HG02870 (cell line): ENCODE data around the gene PRKAR1B.

ENCODE experiments used
- ATAC-seq: cut with Tn5 transposase; IDR thresholded peaks from one replicate; pipeline ENCODE4 v1.9.1; 2021; ENCODE audit warnings: mild to moderate bottlenecking, moderate library complexity; ENCODE audit not compliant: unreplicated experiment

Gene PRKAR1B

GRCh38 chr7:741850-742249 is 14.8 kb upstream of the PRKAR1B start:
- no peak for ATAC-seq

- no peak for ATAC-seq
These were observed 14.2 kb upstream of the PRKAR1B start for GRCh38 chr7:741191-741671.

DNA sequence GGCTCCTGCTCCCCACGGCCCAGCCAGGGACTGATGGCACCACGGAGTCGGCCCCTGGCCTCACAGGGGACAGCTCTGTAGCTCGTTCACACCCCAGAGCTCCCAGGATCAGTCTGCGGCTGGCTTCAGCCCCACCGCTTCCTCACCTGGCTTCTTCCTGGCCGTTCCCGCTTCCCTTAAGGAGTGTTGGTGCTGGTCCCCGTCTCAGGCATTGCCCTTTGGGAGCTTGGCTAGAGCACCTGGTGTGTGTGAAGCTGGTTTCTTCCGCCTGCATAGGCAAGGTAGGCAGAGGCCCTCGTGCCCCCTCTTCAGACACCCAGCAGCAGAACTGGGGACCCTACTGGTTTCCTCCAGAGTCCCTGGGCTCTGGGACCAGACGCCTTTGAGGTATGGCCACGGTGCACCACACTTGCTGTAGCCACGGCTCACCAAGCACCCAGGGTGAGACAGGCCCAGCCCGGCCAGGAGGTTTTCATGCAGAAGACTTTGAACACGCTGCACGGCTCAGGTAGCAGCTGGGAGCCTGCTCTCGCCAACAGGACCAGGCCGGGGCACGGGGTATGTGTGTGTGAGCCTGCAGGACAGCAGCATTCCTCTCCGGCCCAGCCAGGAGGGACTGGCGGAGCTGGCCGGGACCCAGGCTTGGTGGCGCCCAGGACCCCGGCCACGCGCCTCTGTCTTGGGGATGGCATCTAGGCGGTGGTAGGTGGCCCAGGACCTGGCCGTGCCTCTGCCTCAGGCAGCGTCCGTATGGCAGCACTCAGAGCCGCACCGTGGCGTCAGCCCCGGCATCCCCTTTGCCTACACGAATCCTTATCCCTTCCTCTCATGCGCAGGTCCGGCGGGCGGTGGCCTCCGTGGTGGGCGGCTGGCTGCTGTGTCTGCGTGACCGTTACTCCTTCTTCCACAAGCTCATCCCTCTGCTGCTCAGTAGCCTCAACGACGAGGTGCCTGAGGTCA is 13.2 kb upstream of the PRKAR1B start:
- ATAC-seq, result no peak

DNA sequence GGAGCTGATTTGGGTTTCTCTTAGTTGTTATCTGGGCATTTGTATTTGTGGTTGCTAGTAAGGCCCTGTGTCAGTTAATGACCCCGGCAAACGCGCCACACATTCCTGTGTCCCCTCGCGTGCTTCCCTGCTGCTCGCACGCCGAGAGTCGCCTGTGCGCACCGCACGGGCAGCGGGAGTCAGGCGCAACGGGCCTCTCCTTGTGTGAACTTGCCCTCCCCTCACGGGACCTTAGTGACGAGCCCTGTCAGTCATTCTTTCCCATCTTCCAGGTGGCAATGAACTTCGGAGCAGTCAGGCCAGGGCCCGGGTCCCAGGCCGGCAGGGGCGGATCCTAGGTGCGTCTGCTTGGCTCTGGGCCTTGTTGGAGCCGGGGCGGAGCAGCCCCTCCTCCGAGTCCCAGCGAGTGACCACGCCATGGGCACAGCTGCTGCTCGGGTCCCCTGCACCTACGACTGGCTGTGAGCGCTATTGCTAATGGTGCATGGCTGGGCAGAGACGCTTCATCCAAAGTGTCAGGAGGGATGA is 12.4 kb upstream of the PRKAR1B start:
- no peak for ATAC-seq

GRCh38 chr7:738723-739454 is 11.8 kb upstream of the PRKAR1B start:
- ATAC-seq, result no peak

DNA sequence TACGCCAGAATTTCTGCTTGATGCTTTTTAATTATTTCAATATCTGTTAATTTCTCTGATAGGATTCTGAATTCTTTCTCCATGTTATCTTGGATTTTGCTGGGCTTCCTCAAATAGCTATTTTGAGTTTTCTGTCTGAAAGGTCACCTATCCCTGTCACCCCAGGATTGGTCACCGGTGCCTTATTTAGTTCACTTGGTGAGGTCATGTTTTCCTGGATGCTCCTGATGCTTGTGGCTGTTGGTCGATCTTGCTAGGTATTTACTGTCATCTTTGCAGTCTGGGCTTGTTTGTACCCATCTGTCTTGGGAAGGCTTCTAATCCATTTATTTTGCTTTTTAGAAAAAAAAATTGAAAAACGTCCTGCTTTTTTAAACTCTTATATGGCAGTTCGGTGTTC is 11.2 kb upstream of the PRKAR1B start:
- no peak for ATAC-seq

- ATAC-seq, result no peak
These were observed 7.7 kb upstream of the PRKAR1B start for GRCh38 chr7:734808-735207.

- ATAC-seq, result no peak
These were observed 7.1 kb upstream of the PRKAR1B start for GRCh38 chr7:734214-734613.

- no peak for ATAC-seq
These were observed 5.5 kb upstream of the PRKAR1B start for GRCh38 chr7:732556-732955.

DNA sequence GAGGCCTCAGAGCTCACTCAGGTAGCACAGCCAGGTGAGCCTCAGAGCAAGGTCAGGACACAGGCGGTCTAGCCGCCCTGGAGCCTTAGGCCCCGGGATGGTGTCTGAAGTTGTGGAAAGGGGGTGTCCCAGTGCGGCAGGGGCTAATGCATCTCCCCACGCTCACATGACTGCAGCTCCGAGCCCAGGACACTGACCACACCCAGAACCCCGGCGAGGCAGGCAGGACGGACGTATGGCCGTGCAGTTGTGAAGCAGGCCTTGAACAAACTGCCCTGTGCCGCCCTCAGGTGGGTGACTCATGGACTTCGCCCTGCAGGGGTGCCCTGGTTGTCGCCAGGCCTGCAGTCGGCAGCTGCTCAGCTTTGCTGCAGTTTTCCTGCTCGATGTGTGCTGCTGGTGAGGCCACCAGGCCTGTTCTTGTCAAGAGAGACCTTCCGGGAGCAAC is 5.0 kb upstream of the PRKAR1B start:
- ATAC-seq, result no peak

GRCh38 chr7:731440-732085 is 4.5 kb upstream of the PRKAR1B start:
- no peak for ATAC-seq

DNA sequence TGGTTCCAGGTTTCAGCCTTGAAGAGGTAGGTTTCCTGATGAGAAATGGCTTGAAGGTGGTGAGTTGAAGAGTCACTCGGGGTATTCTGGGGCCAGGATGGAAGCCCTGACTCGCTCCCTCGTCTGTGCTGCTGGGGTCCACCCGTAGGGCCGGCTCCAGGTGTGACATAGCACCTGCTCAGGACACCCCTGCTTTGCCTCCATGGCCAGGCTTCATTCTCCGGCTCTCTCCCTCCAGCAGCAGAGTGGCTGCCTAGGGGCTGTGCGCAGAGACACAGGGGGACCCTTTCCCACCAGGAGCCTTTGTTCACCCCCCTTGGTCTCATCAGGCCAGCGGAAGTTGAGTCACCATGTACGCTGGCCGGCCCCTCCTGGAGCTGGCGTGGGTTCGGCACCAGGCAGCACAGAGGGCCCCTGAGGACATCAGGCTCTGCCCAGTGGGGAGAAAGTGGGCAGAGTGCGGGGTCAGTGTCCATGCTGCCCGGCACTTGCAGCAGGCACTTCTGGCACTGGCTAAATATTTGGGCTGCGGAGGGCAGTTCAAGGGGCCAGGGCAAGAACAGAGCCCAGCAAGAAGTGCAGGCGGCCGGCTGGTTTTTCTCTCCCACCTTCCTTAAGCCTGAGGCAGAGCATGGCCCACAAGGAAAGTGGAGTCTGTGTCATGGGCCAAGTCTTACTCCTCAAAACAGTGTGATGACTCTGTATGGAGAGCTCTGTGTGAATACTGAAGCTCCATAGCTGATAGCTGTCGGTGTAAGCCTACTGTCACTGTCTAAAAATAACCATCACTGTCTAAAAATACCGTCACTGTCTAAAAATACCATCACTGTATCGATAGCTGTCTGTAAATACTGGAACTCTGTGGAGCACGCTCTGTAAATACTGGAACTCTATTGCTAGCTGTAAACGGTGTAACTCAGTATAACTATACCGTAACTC is 3.7 kb upstream of the PRKAR1B start:
- ATAC-seq, result no peak

DNA sequence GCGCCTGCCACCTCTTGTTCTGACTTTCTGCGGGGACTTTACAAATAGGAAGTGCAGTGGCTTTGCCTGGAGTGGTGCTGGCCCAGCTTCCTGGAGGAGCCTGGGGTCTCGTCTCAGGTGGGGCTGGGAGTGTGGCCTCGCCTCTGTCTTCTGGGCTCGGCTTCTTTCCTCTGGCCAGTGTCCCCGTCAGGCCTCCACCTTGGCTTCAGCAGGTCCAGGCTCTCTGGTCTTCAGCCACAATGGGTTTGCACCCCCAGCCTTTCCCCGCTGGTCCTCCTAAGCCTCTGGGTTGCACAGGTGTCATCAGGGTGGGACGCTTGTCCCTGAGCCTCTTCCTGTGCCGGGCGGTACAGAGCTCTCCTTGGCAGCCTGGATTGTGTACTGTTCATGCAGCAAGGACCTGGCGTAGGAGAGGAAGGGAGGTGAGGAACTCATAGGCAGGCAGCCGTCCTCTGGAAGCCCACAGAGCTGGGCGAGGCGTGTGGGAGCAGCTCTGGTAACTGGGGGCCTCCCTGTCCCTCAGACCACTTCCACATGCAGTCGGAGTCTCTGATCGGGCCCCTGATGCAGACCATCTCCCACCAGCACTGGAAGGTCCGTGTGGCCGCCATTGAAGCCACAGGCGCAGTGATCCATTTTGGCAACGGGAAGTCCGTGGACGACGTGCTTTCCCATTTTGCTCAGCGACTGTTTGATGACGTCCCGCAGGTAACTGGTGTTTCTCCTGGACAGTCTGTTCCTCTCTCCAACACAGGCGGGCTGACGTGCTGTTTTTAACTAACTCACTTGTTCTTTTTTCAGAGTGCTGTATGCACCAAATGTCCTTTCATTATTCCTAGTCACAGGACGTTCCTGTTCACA is 2.3 kb upstream of the PRKAR1B start:
- no peak for ATAC-seq

- no peak for ATAC-seq
These were observed 1.5 kb upstream of the PRKAR1B start for GRCh38 chr7:728602-729001.

DNA sequence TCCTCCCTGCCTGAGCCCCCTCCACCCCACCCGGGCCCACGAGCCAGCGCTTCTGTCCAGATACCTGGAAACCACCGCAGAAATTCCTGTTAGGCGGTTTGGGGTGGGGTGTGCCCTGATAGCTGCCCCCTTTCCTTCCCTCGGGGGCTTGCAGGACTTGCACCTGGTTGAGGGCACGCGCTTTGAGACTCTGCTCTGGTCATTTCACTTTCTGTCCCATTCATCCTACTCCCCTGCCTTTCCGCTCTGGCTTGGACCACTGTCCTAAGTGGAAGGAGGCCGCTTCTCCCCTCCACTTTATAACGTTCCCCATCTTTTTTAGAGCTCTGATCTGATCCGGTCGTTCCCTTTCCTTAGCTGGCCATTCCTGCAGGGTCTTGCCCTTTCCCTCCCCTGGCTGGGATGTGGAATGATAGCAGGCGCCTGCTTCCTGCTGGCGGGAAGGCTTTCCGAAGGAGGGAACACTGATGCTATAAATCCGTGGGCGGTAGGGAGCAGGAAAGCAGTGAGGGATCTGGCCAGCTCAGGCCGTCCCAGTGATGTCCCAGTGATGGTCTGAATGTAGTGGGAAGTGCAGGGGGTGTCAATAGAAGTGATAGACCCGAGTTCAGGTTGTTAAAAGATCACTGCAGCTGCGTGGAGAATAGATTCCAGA is 852 bp upstream of the PRKAR1B start:
- no peak for ATAC-seq

DNA sequence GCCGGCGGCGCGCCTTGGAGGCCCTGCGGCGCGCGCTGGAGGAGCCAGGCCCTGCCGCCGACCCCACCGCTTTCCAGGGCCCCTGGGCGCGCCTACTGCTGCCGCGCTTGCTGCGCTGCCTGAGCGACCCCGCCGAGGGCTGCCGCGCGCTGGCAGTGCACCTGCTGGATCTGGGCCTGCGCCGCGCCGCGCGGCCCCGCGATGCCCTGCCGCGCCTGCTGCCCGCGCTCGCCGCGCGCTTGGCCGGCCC is 302 bp downstream of the PRKAR1B start:
- peak; percentile 17 for ATAC-seq

DNA sequence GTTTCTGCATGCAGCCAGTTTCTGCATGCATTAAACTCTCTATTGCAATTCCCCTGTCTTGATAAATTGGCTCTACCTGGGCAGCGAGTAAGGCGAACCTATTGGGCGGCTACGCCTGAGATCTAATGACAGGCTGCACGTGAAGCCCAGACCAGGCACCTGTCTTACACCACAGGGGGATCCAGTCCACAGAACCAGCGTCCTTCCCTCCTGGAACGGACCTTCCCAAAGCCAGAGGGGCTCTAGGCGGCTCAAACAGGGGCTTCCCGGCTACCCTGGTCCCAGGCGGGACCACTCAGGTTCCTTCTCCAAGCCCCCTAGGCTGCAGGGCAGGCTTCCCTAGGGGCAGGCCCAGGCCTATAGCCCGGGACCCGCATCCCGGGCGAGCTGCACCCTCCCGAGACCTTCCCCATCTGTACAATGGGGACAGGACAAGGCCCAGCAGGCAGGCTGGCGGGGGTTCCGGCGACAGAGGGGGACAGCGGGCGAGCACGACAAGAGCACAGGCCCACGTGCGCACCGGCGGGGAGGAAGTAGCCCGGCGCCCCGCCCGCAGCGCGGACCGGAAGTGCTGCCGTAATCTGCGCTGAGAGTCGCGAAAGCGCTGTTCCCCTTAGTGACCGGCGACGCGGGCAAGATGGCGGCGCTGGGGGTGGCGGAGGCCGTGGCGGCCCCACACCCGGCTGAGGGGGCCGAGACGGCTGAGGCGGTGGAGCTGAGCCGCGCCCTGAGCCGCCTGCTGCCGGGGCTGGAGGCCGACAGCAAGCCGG is 812 bp downstream of the PRKAR1B start, which contains the start of gene DNAAF5:
DNAAF5 (plus strand) TSS at position 616 of the 770 bp plus-strand sequence; CDS start at position 638, 22 bp downstream.
- ATAC-seq, result peak; percentile 87
